HG03108 (cell line): ENCODE results near the gene UBA6.

Source experiments
- ATAC-seq: cut with Tn5 transposase; IDR thresholded peaks from one replicate; pipeline ENCODE4 v1.9.1; 2021; ENCODE audit warnings: moderate library complexity; ENCODE audit not compliant: unreplicated experiment

Gene UBA6

GRCh38 chr4:67581208-67581857, 119.6 kb downstream of the UBA6 start:
- no peak for ATAC-seq

GRCh38 chr4:67580577-67580976, 120.4 kb downstream of the UBA6 start:
- no peak for ATAC-seq

- peak; percentile 36 for ATAC-seq
Observed at GRCh38 chr4:67576538-67576937, 124.4 kb downstream of the UBA6 start.

GRCh38 chr4:67576059-67576466, 124.9 kb downstream of the UBA6 start:
- ATAC-seq = no peak

GRCh38 chr4:67575232-67576058, 125.5 kb downstream of the UBA6 start:
- ATAC-seq = peak; percentile 85

- no peak for ATAC-seq
Observed at GRCh38 chr4:67573193-67573592, 127.8 kb downstream of the UBA6 start.

GRCh38 chr4:67571975-67572374, 129.0 kb downstream of the UBA6 start:
- ATAC-seq = no peak

- ATAC-seq = no peak
Observed at GRCh38 chr4:67570537-67570936, 130.4 kb downstream of the UBA6 start.

- ATAC-seq = no peak
Observed at GRCh38 chr4:67568820-67569219, 132.1 kb downstream of the UBA6 start.

GRCh38 chr4:67566335-67566734, 134.6 kb downstream of the UBA6 start:
- ATAC-seq = no peak

- ATAC-seq = no peak
Observed at GRCh38 chr4:67565284-67565683, 135.7 kb downstream of the UBA6 start.
